HepG2 (cell line): Measurements from ENCODE around the gene NSL1. TPM values are rescaled to one million over a fixed set of nuclear protein-coding genes. Genes with fewer than 3 reads are reported as not detected.

Experiments
- ATF7-NPFF ChIP-seq: sonication (generic); formaldehyde crosslinking; IDR thresholded peaks from 2 replicates; pipeline ENCODE4 v1.8.1; 2023; ENCODE audit warnings: mild to moderate bottlenecking, low read depth, missing genetic modification reagents, moderate library complexity
- BCL6 ChIP-seq: IDR thresholded peaks from 2 replicates; pipeline ENCODE4 v1.6.1; 2016; ENCODE audit warnings: missing genetic modification reagents, missing compliant biosample characterization
- BORCS8-MEF2B ChIP-seq: sonication (generic); formaldehyde crosslinking; IDR thresholded peaks from 2 replicates; pipeline ENCODE4 v1.8.0; 2022; ENCODE audit warnings: mild to moderate bottlenecking, missing genetic modification reagents
- CBX5 ChIP-seq: sonication (generic); formaldehyde crosslinking; IDR thresholded peaks from 2 replicates; pipeline ENCODE4 v1.4.0; 2020; ENCODE audit warnings: missing genetic modification reagents, borderline replicate concordance
- HIVEP1 ChIP-seq: sonication (generic); formaldehyde crosslinking; IDR thresholded peaks from 2 replicates; pipeline ENCODE4 v1.4.0; 2020; ENCODE audit warnings: mild to moderate bottlenecking, missing genetic modification reagents
- KLF12 ChIP-seq: sonication (generic); formaldehyde crosslinking; IDR thresholded peaks from 2 replicates; pipeline ENCODE4 v1.4.0; 2020; ENCODE audit warnings: missing genetic modification reagents, borderline replicate concordance
- RNF2 ChIP-seq: fragments of 450-650 bp; conservative IDR thresholded peaks from 2 replicates; pipeline ENCODE4 v1.6.1; 2016; ENCODE audit warnings: low read depth
- TBX2 ChIP-seq: sonication (generic); formaldehyde crosslinking; IDR thresholded peaks from 2 replicates; pipeline ENCODE4 v1.5.0; 2020; ENCODE audit warnings: missing genetic modification reagents, mild to moderate bottlenecking, borderline replicate concordance
- ZBTB7A ChIP-seq: sonication (generic); formaldehyde crosslinking; IDR thresholded peaks from 2 replicates; pipeline ENCODE4 v1.8.0; 2022; ENCODE audit warnings: mild to moderate bottlenecking, missing genetic modification reagents
- ZNF253 ChIP-seq: sonication (generic); formaldehyde crosslinking; IDR thresholded peaks from 2 replicates; pipeline ENCODE4 v1.8.0; 2022; ENCODE audit warnings: mild to moderate bottlenecking, missing genetic modification reagents, borderline replicate concordance
- ZNF557 ChIP-seq: sonication (generic); formaldehyde crosslinking; IDR thresholded peaks from 2 replicates; pipeline ENCODE4 v1.4.0; 2020; ENCODE audit warnings: missing genetic modification reagents
- ZNF570 ChIP-seq: sonication (generic); formaldehyde crosslinking; IDR thresholded peaks from 2 replicates; pipeline ENCODE4 v1.4.0; 2020; ENCODE audit warnings: mild to moderate bottlenecking, missing genetic modification reagents, borderline replicate concordance
- ZNF616 ChIP-seq: sonication (generic); formaldehyde crosslinking; IDR thresholded peaks from 2 replicates; pipeline ENCODE4 v1.5.0; 2020; ENCODE audit warnings: low read depth, mild to moderate bottlenecking, missing genetic modification reagents
- ZNF777 ChIP-seq: sonication (generic); formaldehyde crosslinking; IDR thresholded peaks from 2 replicates; pipeline ENCODE4 v1.4.0; 2020; ENCODE audit warnings: missing genetic modification reagents
- polyA plus RNA-seq, 8 experiments: library from polyadenylated mRNA; depleted of rRNA in 3 of 8; stranded (reverse) in 7 of 8; unstranded in 1 of 8; fragments of >200 nt; fragmentation: Illumina TruSeq in 4 of 8; extraction: Trizol in 4 of 8; gene quantifications; 2 replicates each; pipeline versions ENCODE4 v1.2.1 to v1.2.3, GENCODE V29; 2011 to 2016; ENCODE audit warnings: low read depth in 4 of 8, missing spikeins in 1 of 8, mixed read lengths in 1 of 8; ENCODE audit not compliant: insufficient read depth in 1 of 8
- total RNA-seq, 5 experiments: library from RNA; depleted of rRNA; stranded (reverse); fragments of >200 nt; fragmentation: Illumina TruSeq; extraction: Trizol; gene quantifications; 2 replicates each; pipeline ENCODE4 v1.2.3, GENCODE V29; 2016; ENCODE audit warnings: low read depth in 1 of 5
- TF ChIP-seq, protein P1 (sequence below): sonication (generic); formaldehyde crosslinking; IDR thresholded peaks from 2 replicates; pipeline ENCODE4 v1.4.0; 2020; ENCODE audit warnings: missing genetic modification reagents
- TF ChIP-seq, protein P2 (sequence below): sonication (generic); formaldehyde crosslinking; IDR thresholded peaks from 2 replicates; pipeline ENCODE4 v1.4.0; 2020; ENCODE audit warnings: low read depth, mild to moderate bottlenecking, missing genetic modification reagents
- TF ChIP-seq, protein P3 (sequence below): sonication (generic); formaldehyde crosslinking; IDR thresholded peaks from 2 replicates; pipeline ENCODE4 v1.4.0; 2020; ENCODE audit warnings: missing genetic modification reagents; ENCODE audit errors: not compliant biosample characterization
- TF ChIP-seq, protein P4 (sequence below): sonication (generic); formaldehyde crosslinking; IDR thresholded peaks from 2 replicates; pipeline ENCODE4 v1.4.0; 2020; ENCODE audit warnings: missing genetic modification reagents, low read depth, mild to moderate bottlenecking, borderline replicate concordance
- TF ChIP-seq, protein P5 (sequence below): sonication (generic); formaldehyde crosslinking; IDR thresholded peaks from 2 replicates; pipeline ENCODE4 v1.4.0; 2020; ENCODE audit warnings: mild to moderate bottlenecking, missing genetic modification reagents
- TF ChIP-seq, protein P6 (sequence below): sonication (generic); formaldehyde crosslinking; IDR thresholded peaks from 2 replicates; pipeline ENCODE4 v1.5.1; 2020; ENCODE audit warnings: mild to moderate bottlenecking, missing genetic modification reagents, moderate library complexity

The NSL1 gene
- total and polyA plus RNA-seq, 2 of the 13 experiments (the other 11 are each of a cell fraction or from before 2014, with no cell fraction given), result 34.5 to 77.4 TPM

DNA sequence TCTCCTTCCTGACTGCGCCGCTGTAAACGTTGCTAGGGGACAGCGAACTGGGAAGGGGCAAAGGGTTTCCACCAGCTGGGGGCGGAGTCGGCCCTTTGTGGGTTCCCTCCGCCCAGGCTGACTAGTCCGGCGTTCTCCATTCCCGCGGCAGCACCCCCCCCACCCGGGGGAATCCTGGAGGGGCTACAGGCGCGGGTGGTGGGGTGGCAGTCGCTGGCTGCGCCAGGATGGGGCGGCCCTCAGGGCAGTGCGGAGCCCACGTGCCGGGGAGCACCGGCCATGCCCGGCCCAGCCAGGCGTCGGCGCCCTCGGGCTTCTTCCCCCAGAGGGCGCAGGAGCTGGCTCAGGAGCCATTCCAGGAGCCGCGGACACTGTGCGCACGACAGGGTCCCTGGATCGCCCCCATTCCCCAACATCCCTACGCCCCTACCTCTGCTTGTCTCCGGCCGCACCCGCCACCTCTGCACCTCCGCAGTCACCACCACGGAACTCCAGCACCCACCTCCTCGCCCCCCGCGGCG is 92.4 kb downstream of the NSL1 start (continued):
- TF ChIP-seq, protein P1, sequence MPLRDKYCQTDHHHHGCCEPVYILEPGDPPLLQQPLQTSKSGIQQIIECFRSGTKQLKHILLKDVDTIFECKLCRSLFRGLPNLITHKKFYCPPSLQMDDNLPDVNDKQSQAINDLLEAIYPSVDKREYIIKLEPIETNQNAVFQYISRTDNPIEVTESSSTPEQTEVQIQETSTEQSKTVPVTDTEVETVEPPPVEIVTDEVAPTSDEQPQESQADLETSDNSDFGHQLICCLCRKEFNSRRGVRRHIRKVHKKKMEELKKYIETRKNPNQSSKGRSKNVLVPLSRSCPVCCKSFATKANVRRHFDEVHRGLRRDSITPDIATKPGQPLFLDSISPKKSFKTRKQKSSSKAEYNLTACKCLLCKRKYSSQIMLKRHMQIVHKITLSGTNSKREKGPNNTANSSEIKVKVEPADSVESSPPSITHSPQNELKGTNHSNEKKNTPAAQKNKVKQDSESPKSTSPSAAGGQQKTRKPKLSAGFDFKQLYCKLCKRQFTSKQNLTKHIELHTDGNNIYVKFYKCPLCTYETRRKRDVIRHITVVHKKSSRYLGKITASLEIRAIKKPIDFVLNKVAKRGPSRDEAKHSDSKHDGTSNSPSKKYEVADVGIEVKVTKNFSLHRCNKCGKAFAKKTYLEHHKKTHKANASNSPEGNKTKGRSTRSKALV (CRISPR knock-in tag), result peak; percentile 88
- TF ChIP-seq, protein P2, sequence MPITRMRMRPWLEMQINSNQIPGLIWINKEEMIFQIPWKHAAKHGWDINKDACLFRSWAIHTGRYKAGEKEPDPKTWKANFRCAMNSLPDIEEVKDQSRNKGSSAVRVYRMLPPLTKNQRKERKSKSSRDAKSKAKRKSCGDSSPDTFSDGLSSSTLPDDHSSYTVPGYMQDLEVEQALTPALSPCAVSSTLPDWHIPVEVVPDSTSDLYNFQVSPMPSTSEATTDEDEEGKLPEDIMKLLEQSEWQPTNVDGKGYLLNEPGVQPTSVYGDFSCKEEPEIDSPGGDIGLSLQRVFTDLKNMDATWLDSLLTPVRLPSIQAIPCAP (CRISPR knock-in tag), result no peak
- TF ChIP-seq, protein P3, sequence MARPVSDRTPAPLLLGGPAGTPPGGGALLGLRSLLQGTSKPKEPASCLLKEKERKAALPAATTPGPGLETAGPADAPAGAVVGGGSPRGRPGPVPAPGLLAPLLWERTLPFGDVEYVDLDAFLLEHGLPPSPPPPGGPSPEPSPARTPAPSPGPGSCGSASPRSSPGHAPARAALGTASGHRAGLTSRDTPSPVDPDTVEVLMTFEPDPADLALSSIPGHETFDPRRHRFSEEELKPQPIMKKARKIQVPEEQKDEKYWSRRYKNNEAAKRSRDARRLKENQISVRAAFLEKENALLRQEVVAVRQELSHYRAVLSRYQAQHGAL (CRISPR knock-in tag), result peak; percentile 60
- TF ChIP-seq BORCS8-MEF2B, result 0 out of 2 replicates have a peak, but pooled peaks have one; percentile 20
- TF ChIP-seq HIVEP1 (CRISPR knock-in tag), result 0 out of 2 replicates have a peak, but pooled peaks have one; percentile 17
- TF ChIP-seq, protein P4, sequence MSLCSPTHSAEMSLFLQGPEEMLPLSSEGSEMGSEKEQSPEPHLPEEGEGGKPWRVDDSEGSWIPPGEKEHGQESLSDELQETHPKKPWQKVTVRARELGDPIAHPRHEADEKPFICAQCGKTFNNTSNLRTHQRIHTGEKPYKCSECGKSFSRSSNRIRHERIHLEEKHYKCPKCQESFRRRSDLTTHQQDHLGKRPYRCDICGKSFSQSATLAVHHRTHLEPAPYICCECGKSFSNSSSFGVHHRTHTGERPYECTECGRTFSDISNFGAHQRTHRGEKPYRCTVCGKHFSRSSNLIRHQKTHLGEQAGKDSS (CRISPR knock-in tag), result peak; percentile 73; the same call in 1 of the 2 replicates
- 0 out of 2 replicates have a peak, but pooled peaks have one; percentile 24 for TF ChIP-seq KLF12
- TF ChIP-seq RNF2, result peak; percentile 66; the same call in 1 of the 2 replicates
- no peak for TF ChIP-seq ZNF253 (CRISPR knock-in tag)
- TF ChIP-seq ATF7-NPFF, result peak; percentile 42; the same call in 1 of the 2 replicates
- TF ChIP-seq, protein P5, sequence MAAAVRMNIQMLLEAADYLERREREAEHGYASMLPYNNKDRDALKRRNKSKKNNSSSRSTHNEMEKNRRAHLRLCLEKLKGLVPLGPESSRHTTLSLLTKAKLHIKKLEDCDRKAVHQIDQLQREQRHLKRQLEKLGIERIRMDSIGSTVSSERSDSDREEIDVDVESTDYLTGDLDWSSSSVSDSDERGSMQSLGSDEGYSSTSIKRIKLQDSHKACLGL (CRISPR knock-in tag), result peak; percentile 62
- no peak for TF ChIP-seq ZNF570 (CRISPR knock-in tag)
- TF ChIP-seq ZNF557 (CRISPR knock-in tag), result no peak
- peak; percentile 65 for TF ChIP-seq TBX2
- 0 out of 2 replicates have a peak, but pooled peaks have one; percentile 17 for TF ChIP-seq CBX5 (CRISPR knock-in tag)
- TF ChIP-seq ZNF777 (CRISPR knock-in tag), result peak; percentile 77
- TF ChIP-seq, protein P6, sequence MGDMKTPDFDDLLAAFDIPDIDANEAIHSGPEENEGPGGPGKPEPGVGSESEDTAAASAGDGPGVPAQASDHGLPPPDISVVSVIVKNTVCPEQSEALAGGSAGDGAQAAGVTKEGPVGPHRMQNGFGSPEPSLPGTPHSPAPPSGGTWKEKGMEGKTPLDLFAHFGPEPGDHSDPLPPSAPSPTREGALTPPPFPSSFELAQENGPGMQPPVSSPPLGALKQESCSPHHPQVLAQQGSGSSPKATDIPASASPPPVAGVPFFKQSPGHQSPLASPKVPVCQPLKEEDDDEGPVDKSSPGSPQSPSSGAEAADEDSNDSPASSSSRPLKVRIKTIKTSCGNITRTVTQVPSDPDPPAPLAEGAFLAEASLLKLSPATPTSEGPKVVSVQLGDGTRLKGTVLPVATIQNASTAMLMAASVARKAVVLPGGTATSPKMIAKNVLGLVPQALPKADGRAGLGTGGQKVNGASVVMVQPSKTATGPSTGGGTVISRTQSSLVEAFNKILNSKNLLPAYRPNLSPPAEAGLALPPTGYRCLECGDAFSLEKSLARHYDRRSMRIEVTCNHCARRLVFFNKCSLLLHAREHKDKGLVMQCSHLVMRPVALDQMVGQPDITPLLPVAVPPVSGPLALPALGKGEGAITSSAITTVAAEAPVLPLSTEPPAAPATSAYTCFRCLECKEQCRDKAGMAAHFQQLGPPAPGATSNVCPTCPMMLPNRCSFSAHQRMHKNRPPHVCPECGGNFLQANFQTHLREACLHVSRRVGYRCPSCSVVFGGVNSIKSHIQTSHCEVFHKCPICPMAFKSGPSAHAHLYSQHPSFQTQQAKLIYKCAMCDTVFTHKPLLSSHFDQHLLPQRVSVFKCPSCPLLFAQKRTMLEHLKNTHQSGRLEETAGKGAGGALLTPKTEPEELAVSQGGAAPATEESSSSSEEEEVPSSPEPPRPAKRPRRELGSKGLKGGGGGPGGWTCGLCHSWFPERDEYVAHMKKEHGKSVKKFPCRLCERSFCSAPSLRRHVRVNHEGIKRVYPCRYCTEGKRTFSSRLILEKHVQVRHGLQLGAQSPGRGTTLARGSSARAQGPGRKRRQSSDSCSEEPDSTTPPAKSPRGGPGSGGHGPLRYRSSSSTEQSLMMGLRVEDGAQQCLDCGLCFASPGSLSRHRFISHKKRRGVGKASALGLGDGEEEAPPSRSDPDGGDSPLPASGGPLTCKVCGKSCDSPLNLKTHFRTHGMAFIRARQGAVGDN, result peak; percentile 88
- TF ChIP-seq BCL6 (CRISPR knock-in tag), result no peak
- 0 out of 2 replicates have a peak, but pooled peaks have one; percentile 28 for TF ChIP-seq ZBTB7A (CRISPR knock-in tag)
- 0 out of 2 replicates have a peak, but pooled peaks have one; percentile 19 for TF ChIP-seq ZNF616 (CRISPR knock-in tag)
